Muscle of leg (tissue), 11 donors: ENCODE measurements around the gene TARBP1. TPM values are rescaled to one million over a fixed set of nuclear protein-coding genes. Genes with fewer than 3 reads are reported as not detected.

Experiments used
- DNase-seq: peaks from one replicate; pipeline ENCODE4 v3.0.0; 2013
- H3K27ac ChIP-seq: one replicate; pipeline ENCODE4 v1.5.1; 2013; ENCODE audit warnings: mild to moderate bottlenecking, low read length, control low read depth
- H3K27me3 ChIP-seq: one replicate; pipeline ENCODE4 v1.6.1; 2013; ENCODE audit warnings: low read length; ENCODE audit not compliant: control insufficient read depth, insufficient read depth
- H3K36me3 ChIP-seq: one replicate; pipeline ENCODE4 v1.6.1; 2013; ENCODE audit warnings: low read length; ENCODE audit not compliant: control insufficient read depth, insufficient read depth
- H3K4me1 ChIP-seq: one replicate; pipeline ENCODE4 v1.6.1; 2013; ENCODE audit warnings: low read length; ENCODE audit not compliant: control insufficient read depth, insufficient read depth
- H3K4me3 ChIP-seq: one replicate; pipeline ENCODE4 v1.5.1; 2013; ENCODE audit warnings: low read length, control low read depth
- H3K9me3 ChIP-seq: replicated peaks from 2 replicates; pipeline ENCODE4 v1.6.1; 2013; ENCODE audit warnings: low read depth, low read length; ENCODE audit not compliant: control insufficient read depth
- WGBS: methylation state at CpG from one replicate; pipeline ENCODE4 v1.1.5; 2013; ENCODE audit warnings: missing lambda C conversion rate; ENCODE audit not compliant: insufficient coverage; 5-methylcytosine and 5-hydroxymethylcytosine counted together
- polyA plus RNA-seq, 8 donors: library from polyadenylated mRNA; unstranded; fragments of 120-200 nt; gene quantifications; one replicate each; pipeline versions ENCODE4 v1.2.1 to v1.2.3, GENCODE V29; 2013; ENCODE audit warnings: inconsistent platforms in 1 of 8, low replicate concordance in 1 of 8; ENCODE audit not compliant: insufficient read length in 8 of 8, insufficient read depth in 1 of 8
- total RNA-seq: library from RNA; stranded (reverse); fragments of 120-200 nt; gene quantifications from one replicate; pipeline ENCODE4 v1.2.4, GENCODE V29; 2013

Gene TARBP1
- total and polyA plus RNA-seq, 9 donors: 14.6 to 48.3 (median 22.1) TPM

DNA sequence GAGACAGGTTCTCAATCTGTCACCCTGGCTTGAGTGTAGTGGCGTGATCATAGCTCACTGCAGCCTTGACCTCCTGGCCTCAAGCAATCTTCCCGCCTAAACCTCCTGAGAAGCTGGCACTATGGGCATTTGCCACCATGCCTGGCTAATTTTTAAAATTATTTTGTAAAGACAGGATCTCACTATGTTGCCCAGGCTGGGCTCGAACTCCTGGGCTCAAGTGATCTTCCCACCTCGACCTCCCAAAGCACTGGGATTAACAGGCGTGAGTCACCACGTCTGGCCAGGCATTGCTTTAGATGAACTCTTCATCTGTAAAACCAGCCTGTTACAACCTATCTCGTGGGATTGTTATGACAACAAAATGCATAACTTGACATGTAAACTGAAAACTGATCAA lies 103.3 kb downstream of the TARBP1 start:
- no peak for DNase-seq
- Histone ChIP-seq H3K4me1 (peaks cover 6% of the 10 kb centered on the region), H3K27me3 (no peaks in the 10 kb centered on the region), H3K36me3 (peaks cover 35% of the 10 kb centered on the region), H3K4me3 (no peak overlapping the region), H3K27ac (no peak overlapping the region), H3K9me3 (no peaks in the 10 kb centered on the region)
- WGBS: 96% methylated on average over 4 of the region's 7 CpGs

DNA sequence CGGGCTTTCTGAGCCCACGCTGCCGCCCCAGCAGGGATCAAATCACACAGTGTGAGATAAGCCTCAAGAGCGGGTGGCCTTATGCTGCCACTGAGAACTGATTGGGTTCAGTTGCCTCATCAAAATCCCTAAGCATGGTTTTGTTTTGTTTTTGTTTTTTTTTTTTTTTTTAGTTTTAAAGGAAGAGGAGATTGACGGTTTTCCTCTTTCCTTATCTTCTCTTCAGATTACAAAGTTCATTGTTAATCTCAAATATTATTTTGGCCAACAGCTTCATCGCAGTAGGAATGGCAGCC lies 105.1 kb downstream of the TARBP1 start:
- no peak for DNase-seq
- Histone ChIP-seq H3K27me3 (no peaks in the 10 kb centered on the region), H3K36me3 (peaks cover 23% of the 10 kb centered on the region), H3K4me3 (peak overlapping the region; percentile 92), H3K9me3 (no peaks in the 10 kb centered on the region), H3K27ac (peak overlapping the region; percentile 97), H3K4me1 (peaks cover 6% of the 10 kb centered on the region)
- 0% methylated on average over 3 of the region's 6 CpGs for WGBS

- Histone ChIP-seq H3K9me3 (no peaks in the 10 kb centered on the region), H3K27me3 (peaks cover 2% of the 10 kb centered on the region), H3K4me3 (peak within 1 kb of the TSS; percentile 92), H3K36me3 (peaks cover 19% of the 10 kb centered on the region), H3K4me1 (peaks cover 6% of the 10 kb centered on the region), H3K27ac (peak within 1 kb of the TSS; percentile 97)
- peak; percentile 98 for DNase-seq
- WGBS: under 1% methylated on average over 55 of the region's 62 CpGs
Measured at GRCh38 chr1:234373064-234373958, 105.7 kb downstream of the TARBP1 start, which contains the start of gene COA6. Gene COA6, plus strand, starts transcription at chr1:234373456. Its CDS starts 11 bp downstream, at chr1:234373467.

DNA sequence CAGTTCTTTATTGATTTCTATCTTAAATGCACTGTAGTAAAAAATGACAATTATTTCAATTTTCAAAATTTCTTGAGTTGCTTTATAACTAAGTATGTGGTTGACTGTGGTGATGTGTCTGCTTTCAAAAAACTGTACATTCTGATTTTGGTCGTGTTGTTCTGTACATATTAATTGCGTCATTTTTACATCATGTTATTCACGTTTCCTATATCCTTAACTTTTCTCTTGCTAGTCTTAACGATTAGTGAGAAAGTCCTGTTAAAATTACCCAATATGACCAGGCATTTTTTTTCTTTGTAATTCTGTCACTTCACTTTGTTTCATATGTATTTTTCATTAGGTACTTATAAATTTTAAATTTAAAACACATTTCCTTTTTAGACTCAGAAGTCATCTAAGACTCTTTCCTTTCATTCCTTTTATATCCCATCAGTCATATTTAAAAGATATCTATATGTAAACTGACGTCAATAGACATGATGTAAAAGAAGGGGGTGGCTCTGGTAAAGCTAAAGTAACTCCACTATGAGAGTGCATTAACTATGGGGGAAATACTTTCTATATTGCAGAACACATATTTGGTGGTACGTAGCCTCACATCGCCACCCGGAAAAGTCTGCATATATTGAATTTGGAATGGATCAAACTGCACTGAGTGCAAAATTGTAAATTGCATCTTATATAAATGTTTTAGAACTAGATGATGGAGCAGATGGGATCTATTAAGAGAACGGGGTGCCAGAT lies 106.8 kb downstream of the TARBP1 start:
- Histone ChIP-seq H3K9me3 (no peaks in the 10 kb centered on the region), H3K27ac (no peak overlapping the region), H3K4me1 (peaks cover 6% of the 10 kb centered on the region), H3K4me3 (peak overlapping the region; percentile 92), H3K36me3 (peaks cover 12% of the 10 kb centered on the region), H3K27me3 (peaks cover 2% of the 10 kb centered on the region)
- DNase-seq: peak; percentile 11
- WGBS: no CpG with 5 or more reads among the region's 9 CpGs

DNA sequence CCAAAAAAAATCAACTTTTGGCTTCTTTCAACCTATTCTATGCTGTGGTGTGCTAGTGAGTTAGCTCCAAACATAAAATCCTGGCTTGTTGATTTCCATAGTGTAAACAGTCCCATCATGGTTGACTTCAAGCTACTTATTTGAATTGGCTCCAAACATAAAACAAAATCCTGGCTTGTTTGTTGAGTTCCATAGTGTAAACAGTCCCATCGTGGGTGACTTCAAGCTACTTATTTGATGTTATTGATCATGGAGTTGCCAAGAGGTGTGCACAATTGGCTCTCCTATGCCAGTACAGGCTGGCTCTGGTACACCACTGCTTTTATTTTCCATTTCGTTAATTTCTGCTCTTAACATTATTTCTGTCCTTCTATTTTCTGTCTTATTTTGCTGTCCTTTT lies 107.6 kb downstream of the TARBP1 start:
- DNase-seq: no peak
- H3K27me3 ChIP-seq: peaks cover 2% of the 10 kb centered on the region
- WGBS: 100% methylated on average over 1 of the region's 2 CpGs
- no peak overlapping the region for H3K4me3 ChIP-seq
- no peak overlapping the region for H3K27ac ChIP-seq
- no peaks in the 10 kb centered on the region for H3K9me3 ChIP-seq
- peaks cover 6% of the 10 kb centered on the region for H3K4me1 ChIP-seq
- H3K36me3 ChIP-seq: peaks cover 7% of the 10 kb centered on the region

GRCh38 chr1:234369784-234370183 lies 109.2 kb downstream of the TARBP1 start:
- Histone ChIP-seq H3K27me3 (peaks cover 5% of the 10 kb centered on the region), H3K36me3 (no peaks in the 10 kb centered on the region), H3K27ac (no peak overlapping the region), H3K4me1 (peaks cover 6% of the 10 kb centered on the region), H3K9me3 (no peaks in the 10 kb centered on the region), H3K4me3 (no peak overlapping the region)
- no peak for DNase-seq
- WGBS: no CpG with 5 or more reads among the region's 1 CpG

- Histone ChIP-seq H3K4me3 (no peak overlapping the region), H3K4me1 (no peaks in the 10 kb centered on the region), H3K27me3 (peaks cover 5% of the 10 kb centered on the region), H3K27ac (no peak overlapping the region), H3K9me3 (no peaks in the 10 kb centered on the region), H3K36me3 (no peaks in the 10 kb centered on the region)
- DNase-seq: no peak
- WGBS: no CpG with 5 or more reads among the region's 3 CpGs
Measured at GRCh38 chr1:234369033-234369430, 109.9 kb downstream of the TARBP1 start.

GRCh38 chr1:234368320-234369032 lies 110.5 kb downstream of the TARBP1 start:
- DNase-seq: no peak
- H3K4me1 ChIP-seq: no peaks in the 10 kb centered on the region
- no peaks in the 10 kb centered on the region for H3K9me3 ChIP-seq
- no peak overlapping the region for H3K27ac ChIP-seq
- no peak overlapping the region for H3K4me3 ChIP-seq
- WGBS: 69% methylated on average over 5 of the region's 12 CpGs
- H3K27me3 ChIP-seq: peaks cover 5% of the 10 kb centered on the region
- no peaks in the 10 kb centered on the region for H3K36me3 ChIP-seq

DNA sequence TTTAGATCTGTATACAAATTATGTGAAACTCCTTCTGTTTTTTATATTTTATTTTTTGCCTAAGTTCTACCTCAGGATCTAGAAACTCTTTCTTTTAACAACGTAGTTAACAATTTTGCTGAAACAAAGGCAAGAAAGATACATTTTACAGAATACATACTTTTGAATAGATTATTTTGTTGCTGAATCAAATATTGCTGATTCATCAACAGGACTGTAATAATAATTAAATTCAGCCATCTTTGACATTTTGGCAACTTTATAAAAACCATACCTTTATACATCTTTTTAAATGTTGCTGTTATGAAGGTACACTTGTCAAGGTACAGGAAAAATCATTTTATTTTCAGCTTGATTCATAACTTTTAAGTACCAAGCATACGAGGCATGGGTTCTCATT lies 116.4 kb downstream of the TARBP1 start:
- Histone ChIP-seq H3K36me3 (no peaks in the 10 kb centered on the region), H3K27me3 (peaks cover 3% of the 10 kb centered on the region), H3K9me3 (no peaks in the 10 kb centered on the region), H3K27ac (no peak overlapping the region), H3K4me3 (no peak overlapping the region), H3K4me1 (no peaks in the 10 kb centered on the region)
- DNase-seq: no peak
- no CpG with 5 or more reads among the region's 2 CpGs for WGBS

- no peaks in the 10 kb centered on the region for H3K9me3 ChIP-seq
- WGBS: 78% methylated on average over 3 of the region's 3 CpGs
- no peak overlapping the region for H3K27ac ChIP-seq
- no peaks in the 10 kb centered on the region for H3K36me3 ChIP-seq
- H3K4me3 ChIP-seq: no peak overlapping the region
- H3K27me3 ChIP-seq: peaks cover 6% of the 10 kb centered on the region
- H3K4me1 ChIP-seq: no peaks in the 10 kb centered on the region
- no peak for DNase-seq
Measured at GRCh38 chr1:234361102-234361603, 117.8 kb downstream of the TARBP1 start.
